K562 (cell line): Measurements from ENCODE around the gene FMC1. TPM values are rescaled to one million over a fixed set of nuclear protein-coding genes. Genes with fewer than 3 reads are reported as not detected.

Source experiments
- ARID2 ChIP-seq: fragments of 450-650 bp; IDR thresholded peaks from 2 replicates; pipeline ENCODE4 v1.6.1; 2017; ENCODE audit warnings: antibody characterized with exemption, mild to moderate bottlenecking
- ATF1 ChIP-seq, 2 experiments: fragments of 450-650 bp in 1 of 2; IDR thresholded peaks; 2 replicates each; pipeline ENCODE4 v1.6.1; 2016; ENCODE audit warnings: missing compliant biosample characterization in 1 of 2, missing genetic modification characterization in 1 of 2
- CBFA2T2 ChIP-seq: fragments of 450-650 bp; conservative IDR thresholded peaks from 2 replicates; pipeline ENCODE4 v1.6.1; 2017; ENCODE audit warnings: mild to moderate bottlenecking
- CBFB ChIP-seq: sonication (generic); formaldehyde crosslinking; IDR thresholded peaks from 2 replicates; pipeline ENCODE4 v1.4.0; 2020; ENCODE audit warnings: mild to moderate bottlenecking, missing genetic modification reagents
- FOS ChIP-seq: IDR thresholded peaks from 3 replicates; pipeline ENCODE4 v1.6.1; 2011; ENCODE audit not compliant: insufficient read length; ENCODE audit errors: extremely low read depth
- HEY1 ChIP-seq: fragments of 250-450 bp; sonication (Bioruptor Pico); IDR thresholded peaks from 2 replicates; pipeline ENCODE4 v1.5.0; 2020; ENCODE audit warnings: mild to moderate bottlenecking, moderate library complexity, borderline replicate concordance
- KDM1A ChIP-seq, 2 experiments: fragments of 450-650 bp; IDR thresholded peaks; 2 replicates each; pipeline ENCODE4 v1.6.1; 2016; ENCODE audit warnings: mild to moderate bottlenecking in 2 of 2
- MEIS2 ChIP-seq: fragments of 450-650 bp; IDR thresholded peaks from 2 replicates; pipeline ENCODE4 v1.6.1; 2014; ENCODE audit warnings: mild to moderate bottlenecking; ENCODE audit not compliant: partially characterized antibody
- MYNN ChIP-seq, 2 experiments: sonication (generic); formaldehyde crosslinking in 1 of 2; IDR thresholded peaks; 2 replicates each; pipeline versions ENCODE4 v1.5.0 to v1.6.1; 2016 to 2020; ENCODE audit warnings: antibody characterized with exemption in 1 of 2, missing genetic modification reagents in 1 of 2
- PHB2 ChIP-seq: fragments of 450-650 bp; IDR thresholded peaks from 2 replicates; pipeline ENCODE4 v1.6.1; 2017; ENCODE audit warnings: low read depth
- RNF2 ChIP-seq: sonication (generic); IDR thresholded peaks from 2 replicates; pipeline ENCODE4 v1.6.1; 2016
- SAFB2 ChIP-seq: fragments of 200-400 bp; formaldehyde crosslinking; IDR thresholded peaks from 2 replicates; pipeline ENCODE4 v1.6.1; 2018; ENCODE audit warnings: borderline replicate concordance, low read length, low read depth, moderate library complexity; ENCODE audit not compliant: severe bottlenecking
- SAP30 ChIP-seq: fragments of 200-600 bp; sonication (generic); IDR thresholded peaks from 2 replicates; pipeline ENCODE4 v1.6.1; 2012; ENCODE audit warnings: borderline replicate concordance, low read depth, mild to moderate bottlenecking, moderate library complexity, low read length, control low read depth, inconsistent platforms; ENCODE audit not compliant: insufficient read depth, poor library complexity, severe bottlenecking
- SLC30A9 ChIP-seq: fragments of 250-450 bp; sonication (Bioruptor Pico); IDR thresholded peaks from 2 replicates; pipeline ENCODE4 v1.8.0; 2022; ENCODE audit warnings: mild to moderate bottlenecking, moderate library complexity
- SMARCA4 ChIP-seq: fragments of 450-650 bp; IDR thresholded peaks from 2 replicates; pipeline ENCODE4 v1.6.1; 2016
- TAF15 ChIP-seq: fragments of 200-400 bp; formaldehyde crosslinking; IDR thresholded peaks from 2 replicates; pipeline ENCODE4 v1.6.1; 2017; ENCODE audit warnings: mild to moderate bottlenecking, low read depth, low read length, moderate library complexity
- ZBTB11 ChIP-seq, 3 experiments: fragments of 200-800 bp in 1 of 3; fragments of 250-450 bp in 1 of 3; fragments of 450-650 bp in 1 of 3; sonication (Bioruptor Pico) in 1 of 3; sonication (Bioruptor generic) in 1 of 3; formaldehyde crosslinking in 1 of 3; IDR thresholded peaks; 2 replicates each; pipeline versions ENCODE4 v1.6.1 to v1.8.0; 2016 to 2022; ENCODE audit warnings: mild to moderate bottlenecking in 2 of 3, missing genetic modification characterization in 2 of 3, missing compliant biosample characterization in 1 of 3, moderate library complexity in 1 of 3
- ZNF146 ChIP-seq: IDR thresholded peaks from one replicate; pipeline ENCODE4 v1.6.1; 2018; ENCODE audit warnings: missing compliant biosample characterization; ENCODE audit not compliant: unreplicated experiment
- ZNF311 ChIP-seq: fragments of 250-450 bp; sonication (Bioruptor Pico); IDR thresholded peaks from 2 replicates; pipeline ENCODE4 v1.4.0; 2020; ENCODE audit warnings: mild to moderate bottlenecking, moderate library complexity
- ZNF395 ChIP-seq: fragments of 200-800 bp; sonication (Bioruptor generic); IDR thresholded peaks from 2 replicates; pipeline ENCODE4 v1.6.1; 2017; ENCODE audit warnings: missing genetic modification characterization, missing compliant biosample characterization
- ZNF699 ChIP-seq: fragments of 250-450 bp; sonication (Bioruptor Pico); IDR thresholded peaks from 2 replicates; pipeline ENCODE4 v1.8.0; 2021; ENCODE audit warnings: mild to moderate bottlenecking, moderate library complexity; ENCODE audit not compliant: insufficient replicate concordance
- polyA plus RNA-seq, 8 experiments: library from polyadenylated mRNA; depleted of rRNA in 4 of 8; stranded (reverse) in 5 of 8; unstranded in 3 of 8; fragments of >200 nt; fragmentation: Nextera tagmentation in 2 of 8; fragmentation: Illumina TruSeq in 1 of 8; extraction: Ambion mirVana in 2 of 8; extraction: Trizol in 1 of 8; gene quantifications; 2 replicates each; pipeline versions ENCODE4 v1.2.1 to v1.2.3, GENCODE V29; 2011 to 2014; ENCODE audit warnings: inconsistent platforms in 1 of 8, missing spikeins in 1 of 8
- total RNA-seq, 7 experiments: library from RNA; depleted of rRNA in 6 of 7; stranded (reverse); fragments of >200 nt in 6 of 7; fragmentation: Illumina TruSeq in 2 of 7; extraction: Trizol in 2 of 7; gene quantifications; 2 replicates each; pipeline versions ENCODE4 v1.2.1 to v1.2.3, GENCODE V29; 2011 to 2021; ENCODE audit warnings: low replicate concordance in 1 of 7
- TF ChIP-seq, protein P1 (sequence below): fragments of 450-650 bp; IDR thresholded peaks from 2 replicates; pipeline ENCODE4 v1.6.1; 2018; ENCODE audit warnings: mild to moderate bottlenecking, low read depth; ENCODE audit not compliant: partially characterized antibody

The FMC1 gene
- total and polyA plus RNA-seq, 9 of the 15 experiments (the other 6 are each of a cell fraction or from before 2014, with no cell fraction given): 14.0 to 116 (median 29.0) TPM

- no peak for TF ChIP-seq HEY1 (CRISPR knock-in tag)
- TF ChIP-seq CBFA2T2: peak; percentile 78
- no peak for TF ChIP-seq TAF15
- peak; percentile 89 to 97 for TF ChIP-seq KDM1A (IDR thresholded peaks at IDR 0.05)
- peak; percentile 70 for TF ChIP-seq ATF1 (CRISPR knock-in tag; IDR thresholded peaks at IDR 0.05)
- peak; percentile 99 for TF ChIP-seq ATF1 (tag; IDR thresholded peaks at IDR 0.05)
- TF ChIP-seq ZNF699 (CRISPR knock-in tag): no peak
- TF ChIP-seq ZBTB11 (CRISPR knock-in tag; IDR thresholded peaks at IDR 0.05): peak in 2 of 3 experiments; percentile 91 to 98; a peak in 5 of 6 replicates
- no peak for TF ChIP-seq SAP30
- TF ChIP-seq, protein P1, sequence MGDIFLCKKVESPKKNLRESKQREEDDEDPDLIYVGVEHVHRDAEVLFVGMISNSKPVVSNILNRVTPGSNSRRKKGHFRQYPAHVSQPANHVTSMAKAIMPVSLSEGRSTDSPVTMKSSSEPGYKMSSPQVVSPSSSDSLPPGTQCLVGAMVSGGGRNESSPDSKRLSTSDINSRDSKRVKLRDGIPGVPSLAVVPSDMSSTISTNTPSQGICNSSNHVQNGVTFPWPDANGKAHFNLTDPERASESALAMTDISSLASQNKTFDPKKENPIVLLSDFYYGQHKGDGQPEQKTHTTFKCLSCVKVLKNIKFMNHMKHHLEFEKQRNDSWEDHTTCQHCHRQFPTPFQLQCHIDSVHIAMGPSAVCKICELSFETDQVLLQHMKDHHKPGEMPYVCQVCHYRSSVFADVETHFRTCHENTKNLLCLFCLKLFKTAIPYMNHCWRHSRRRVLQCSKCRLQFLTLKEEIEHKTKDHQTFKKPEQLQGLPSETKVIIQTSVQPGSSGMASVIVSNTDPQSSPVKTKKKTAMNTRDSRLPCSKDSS: peak; percentile 92
- TF ChIP-seq ARID2: no peak
- TF ChIP-seq SMARCA4: no peak
- no peak for TF ChIP-seq SLC30A9 (CRISPR knock-in tag)
- no peak for TF ChIP-seq PHB2
- TF ChIP-seq ZNF395 (CRISPR knock-in tag): no peak; the same call in 1 of the 2 replicates
- peak; percentile 82 for TF ChIP-seq ZNF311 (CRISPR knock-in tag)
- TF ChIP-seq RNF2: peak; percentile 91
- no peak for TF ChIP-seq ZNF146 (CRISPR knock-in tag)
- peak; percentile 26; the same call in 1 of the 2 replicates for TF ChIP-seq MYNN (IDR thresholded peaks at IDR 0.05)
- no peak for TF ChIP-seq MYNN (CRISPR knock-in tag; IDR thresholded peaks at IDR 0.05)
- peak; percentile 69 for TF ChIP-seq CBFB (CRISPR knock-in tag)
- no peak for TF ChIP-seq FOS
- peak; percentile 99 for TF ChIP-seq MEIS2
- no peak for TF ChIP-seq SAFB2
Measured at GRCh38 chr7:139340037-139340807, 915 bp upstream of the FMC1 start (continued).
